Transverse colon (tissue), 4 donors: ENCODE measurements around the gene ZBTB16.

Source experiments
- EP300 ChIP-seq: sonication (generic); formaldehyde crosslinking; IDR thresholded peaks from one replicate; pipeline ENCODE4 v1.6.1; 2017; ENCODE audit warnings: antibody characterized with exemption, low read depth
- POLR2A ChIP-seq: fragments of 450-650 bp; IDR thresholded peaks from one replicate; pipeline ENCODE4 v1.6.1; 2016; ENCODE audit warnings: antibody characterized with exemption, mild to moderate bottlenecking, moderate library complexity
- POLR2AphosphoS5 ChIP-seq, 3 donors: sonication (generic); formaldehyde crosslinking; IDR thresholded peaks; one replicate each; pipeline ENCODE4 v1.6.1; 2016; ENCODE audit warnings: antibody characterized with exemption in 3 of 3
- TF ChIP-seq, protein P1 (sequence below), 5 experiments: fragments of 200-600 bp in 3 of 5; fragments of 450-650 bp in 2 of 5; sonication (generic) in 3 of 5; IDR thresholded peaks; 1 replicate in 2 of 5; 2 replicates in 3 of 5; pipeline ENCODE4 v1.5.1; 2016 to 2017; ENCODE audit warnings: antibody characterized with exemption in 5 of 5, inconsistent platforms in 3 of 5, mild to moderate bottlenecking in 2 of 5, moderate library complexity in 1 of 5

DNA sequence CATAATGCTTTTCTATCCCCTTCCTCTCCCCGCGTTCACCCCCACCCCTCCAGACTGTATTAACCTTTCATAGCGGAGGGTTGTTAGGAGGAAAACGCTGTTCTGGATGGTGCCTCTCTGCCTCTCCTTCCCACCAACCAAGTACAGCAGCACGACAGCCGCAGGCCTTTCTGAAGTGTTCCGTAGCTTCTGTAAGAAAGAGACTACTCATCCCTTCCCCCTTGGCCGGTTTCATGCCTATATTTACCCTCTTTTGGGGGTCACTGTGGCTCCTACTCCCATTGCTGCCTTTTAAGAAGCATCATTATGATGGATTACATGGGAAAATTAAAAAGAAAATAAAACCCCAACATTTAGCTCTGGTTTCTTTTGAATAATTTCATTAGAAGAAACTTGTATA is 46.5 kb downstream of the ZBTB16 start:
- TF ChIP-seq, protein P1, sequence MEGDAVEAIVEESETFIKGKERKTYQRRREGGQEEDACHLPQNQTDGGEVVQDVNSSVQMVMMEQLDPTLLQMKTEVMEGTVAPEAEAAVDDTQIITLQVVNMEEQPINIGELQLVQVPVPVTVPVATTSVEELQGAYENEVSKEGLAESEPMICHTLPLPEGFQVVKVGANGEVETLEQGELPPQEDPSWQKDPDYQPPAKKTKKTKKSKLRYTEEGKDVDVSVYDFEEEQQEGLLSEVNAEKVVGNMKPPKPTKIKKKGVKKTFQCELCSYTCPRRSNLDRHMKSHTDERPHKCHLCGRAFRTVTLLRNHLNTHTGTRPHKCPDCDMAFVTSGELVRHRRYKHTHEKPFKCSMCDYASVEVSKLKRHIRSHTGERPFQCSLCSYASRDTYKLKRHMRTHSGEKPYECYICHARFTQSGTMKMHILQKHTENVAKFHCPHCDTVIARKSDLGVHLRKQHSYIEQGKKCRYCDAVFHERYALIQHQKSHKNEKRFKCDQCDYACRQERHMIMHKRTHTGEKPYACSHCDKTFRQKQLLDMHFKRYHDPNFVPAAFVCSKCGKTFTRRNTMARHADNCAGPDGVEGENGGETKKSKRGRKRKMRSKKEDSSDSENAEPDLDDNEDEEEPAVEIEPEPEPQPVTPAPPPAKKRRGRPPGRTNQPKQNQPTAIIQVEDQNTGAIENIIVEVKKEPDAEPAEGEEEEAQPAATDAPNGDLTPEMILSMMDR (IDR thresholded peaks at IDR 0.05): no peak
- no peak for TF ChIP-seq POLR2A
- no peak for TF ChIP-seq EP300
- no peak for TF ChIP-seq POLR2AphosphoS5 (IDR thresholded peaks at IDR 0.05)
